H9 (cell line): ENCODE measurements around the gene WDR43. TPM values are rescaled to one million over a fixed set of nuclear protein-coding genes. Genes with fewer than 3 reads are reported as not detected.

Source experiments
- DNase-seq: peaks from one replicate; pipeline ENCODE4 v3.0.0-alpha.2; 2017
- H2AFZ ChIP-seq: one replicate; pipeline ENCODE4 v1.6.1; 2013; ENCODE audit warnings: mild to moderate bottlenecking, low read length, control low read depth, moderate library complexity
- H2AK5ac ChIP-seq: 2 replicates; pipeline ENCODE4 v1.6.1; 2013; ENCODE audit warnings: low read length, control low read depth, mixed read lengths; ENCODE audit not compliant: insufficient read length
- H2BK120ac ChIP-seq: one replicate; pipeline ENCODE4 v1.6.1; 2013; ENCODE audit warnings: low read depth, mild to moderate bottlenecking, low read length, control low read depth, inconsistent platforms; ENCODE audit not compliant: poor library complexity, severe bottlenecking
- H2BK12ac ChIP-seq: 2 replicates; pipeline ENCODE4 v1.6.1; 2013; ENCODE audit warnings: low read length, control low read depth, mixed read lengths, low read depth; ENCODE audit not compliant: insufficient read length
- H2BK15ac ChIP-seq: 2 replicates; pipeline ENCODE4 v1.6.1; 2013; ENCODE audit warnings: low read depth, low read length, control low read depth
- H2BK20ac ChIP-seq: one replicate; pipeline ENCODE4 v1.6.1; 2013; ENCODE audit warnings: low read depth, mild to moderate bottlenecking, low read length, control low read depth, inconsistent platforms; ENCODE audit not compliant: poor library complexity, severe bottlenecking
- H2BK5ac ChIP-seq: 2 replicates; pipeline ENCODE4 v1.6.1; 2013; ENCODE audit warnings: low read length, control low read depth, mixed read lengths; ENCODE audit not compliant: insufficient read length
- H3K14ac ChIP-seq: 2 replicates; pipeline ENCODE4 v1.6.1; 2013; ENCODE audit warnings: low read length, control low read depth; ENCODE audit not compliant: insufficient read depth
- H3K18ac ChIP-seq: 2 replicates; pipeline ENCODE4 v1.6.1; 2013; ENCODE audit warnings: low read depth, mild to moderate bottlenecking, mixed read lengths, low read length, control low read depth; ENCODE audit not compliant: insufficient read length
- H3K23ac ChIP-seq: 2 replicates; pipeline ENCODE4 v1.6.1; 2013; ENCODE audit warnings: low read length, control low read depth, mixed read lengths, low read depth; ENCODE audit not compliant: insufficient read length
- H3K23me2 ChIP-seq: 2 replicates; pipeline ENCODE4 v1.6.1; 2013; ENCODE audit warnings: low read depth, mild to moderate bottlenecking, mixed read lengths, low read length, control low read depth; ENCODE audit not compliant: insufficient read length, poor library complexity, severe bottlenecking
- H3K27ac ChIP-seq: 2 replicates; pipeline ENCODE4 v1.5.1; 2013; ENCODE audit warnings: low read length, control low read depth, mixed read lengths, low read depth; ENCODE audit not compliant: insufficient read length
- H3K27me3 ChIP-seq: 2 replicates; pipeline ENCODE4 v1.6.1; 2013; ENCODE audit warnings: low read length, control low read depth, inconsistent platforms; ENCODE audit not compliant: insufficient read depth
- H3K4ac ChIP-seq: 2 replicates; pipeline ENCODE4 v1.6.1; 2013; ENCODE audit warnings: low read depth, mild to moderate bottlenecking, control low read depth, inconsistent platforms, low read length, moderate library complexity
- H3K4me1 ChIP-seq: 2 replicates; pipeline ENCODE4 v1.6.1; 2013; ENCODE audit warnings: low read length, control low read depth, inconsistent platforms; ENCODE audit not compliant: insufficient read depth
- H3K4me2 ChIP-seq: 2 replicates; pipeline ENCODE4 v1.6.1; 2013; ENCODE audit warnings: low read length, control low read depth, mixed read lengths; ENCODE audit not compliant: insufficient read length, insufficient read depth
- H3K56ac ChIP-seq: 2 replicates; pipeline ENCODE4 v1.6.1; 2013; ENCODE audit warnings: low read depth, mild to moderate bottlenecking, mixed read lengths, low read length, control low read depth; ENCODE audit not compliant: insufficient read length
- H3K79me1 ChIP-seq: 2 replicates; pipeline ENCODE4 v1.6.1; 2013; ENCODE audit warnings: low read depth, mild to moderate bottlenecking, moderate library complexity, low read length, control low read depth, inconsistent platforms; ENCODE audit not compliant: insufficient read depth, poor library complexity, severe bottlenecking
- H3K79me2 ChIP-seq: 2 replicates; pipeline ENCODE4 v1.6.1; 2013; ENCODE audit warnings: low read length, control low read depth, inconsistent platforms; ENCODE audit not compliant: insufficient read depth
- H3K9ac ChIP-seq: 2 replicates; pipeline ENCODE4 v1.6.1; 2013; ENCODE audit warnings: low read length, control low read depth, mixed read lengths; ENCODE audit not compliant: insufficient read length; ENCODE audit errors: extremely low read depth
- H3K9me3 ChIP-seq: one replicate; pipeline ENCODE4 v1.6.1; 2013; ENCODE audit warnings: low read depth, low read length, inconsistent platforms; ENCODE audit not compliant: control insufficient read depth
- H3T11ph ChIP-seq: one replicate; pipeline ENCODE4 v1.6.1; 2013; ENCODE audit warnings: mild to moderate bottlenecking, low read length, control low read depth, inconsistent platforms
- H4K20me1 ChIP-seq: one replicate; pipeline ENCODE4 v1.6.1; 2013; ENCODE audit not compliant: control insufficient read depth, insufficient read length, insufficient read depth
- H4K5ac ChIP-seq: 2 replicates; pipeline ENCODE4 v1.6.1; 2013; ENCODE audit warnings: low read depth, mild to moderate bottlenecking, mixed read lengths, low read length, control low read depth; ENCODE audit not compliant: insufficient read length
- H4K8ac ChIP-seq: replicated peaks from 2 replicates; pipeline ENCODE4 v1.6.1; 2013; ENCODE audit warnings: low read length, control low read depth, mixed read lengths, low read depth; ENCODE audit not compliant: insufficient read length
- H4K91ac ChIP-seq: 2 replicates; pipeline ENCODE4 v1.6.1; 2013; ENCODE audit warnings: low read depth, mild to moderate bottlenecking, moderate library complexity, mixed read lengths, low read length, control low read depth; ENCODE audit not compliant: insufficient read length
- H3K27ac Mint-ChIP-seq, 3 experiments: 2 replicates in 2 of 3; 3 replicates in 1 of 3; pipeline ENCODE4 v1.8.0; 2020 to 2021; ENCODE audit warnings: mixed read lengths in 3 of 3, mild to moderate bottlenecking in 1 of 3, moderate library complexity in 1 of 3
- H3K27me3 Mint-ChIP-seq: 2 replicates; pipeline ENCODE4 v1.8.0; 2021; ENCODE audit warnings: low read depth, mild to moderate bottlenecking, moderate library complexity, mixed read lengths
- H3K36me3 Mint-ChIP-seq, 3 experiments: 2 replicates in 2 of 3; 3 replicates in 1 of 3; pipeline ENCODE4 v1.8.0; 2020 to 2021; ENCODE audit warnings: low read depth in 3 of 3, mixed read lengths in 3 of 3; ENCODE audit not compliant: insufficient read depth in 1 of 3
- H3K4me1 Mint-ChIP-seq, 2 experiments: 2 replicates each; pipeline ENCODE4 v1.8.0; 2020; ENCODE audit warnings: mixed read lengths in 2 of 2
- H3K4me3 Mint-ChIP-seq, 2 experiments: 2 replicates in 1 of 2; 3 replicates in 1 of 2; pipeline ENCODE4 v1.8.0; 2020 to 2021; ENCODE audit warnings: mild to moderate bottlenecking in 2 of 2, mixed read lengths in 2 of 2, moderate library complexity in 1 of 2
- H3K9me3 Mint-ChIP-seq, 2 experiments: 2 replicates in 1 of 2; 3 replicates in 1 of 2; pipeline ENCODE4 v1.8.0; 2020; ENCODE audit warnings: mild to moderate bottlenecking in 2 of 2, mixed read lengths in 2 of 2, moderate library complexity in 1 of 2
- CTCF ChIP-seq: fragments of 200-600 bp; sonication (generic); conservative IDR thresholded peaks from 3 replicates; pipeline ENCODE4 v1.8.0; 2021; ENCODE audit warnings: antibody characterized with exemption, mild to moderate bottlenecking
- WGBS: extraction: QIAGEN DNeasy Blood & Tissue Kit; methylation state at CpG from one replicate; pipeline ENCODE4 v1.1.7; 2013; ENCODE audit warnings: missing lambda C conversion rate, low lambda C conversion rate, mixed read lengths; ENCODE audit not compliant: insufficient read length; ENCODE audit errors: extremely low coverage; 5-methylcytosine and 5-hydroxymethylcytosine counted together
- total RNA-seq: library from RNA; stranded (reverse); gene quantifications from 2 replicates; pipeline ENCODE4 v1.2.1, GENCODE V29; 2021

WDR43 gene
- total RNA-seq, 1 experiment from 2014 or later, result 186 TPM

- Mint-ChIP-seq H3K36me3 (no peaks in the 10 kb centered on the region), H3K4me3 (no peak overlapping the region), H3K27me3 (peaks cover 3% of the 10 kb centered on the region), H3K4me1 (peaks cover 5 to 10% of the 10 kb centered on the region in 2 experiments), H3K9me3 (no peaks in the 10 kb centered on the region), H3K27ac (peak overlapping the region in 1 of 3 experiments; percentile 76; a peak in 2 of 7 replicates)
- Histone ChIP-seq H3K27ac (no peak overlapping the region), H2BK15ac (no peak overlapping the region), H2BK12ac (no peak overlapping the region), H3K27me3 (peaks cover 2% of the 10 kb centered on the region; the same call in 1 of the 2 replicates), H3K23ac (no peak overlapping the region), H4K5ac (no peak overlapping the region), H3K23me2 (no peaks in the 10 kb centered on the region), H3K79me2 (no peaks in the 10 kb centered on the region), H2AFZ (no peak overlapping the region), H3K4me1 (no peaks in the 10 kb centered on the region; the same call in 1 of the 2 replicates), H3K18ac (no peak overlapping the region), H2AK5ac (no peak overlapping the region), H2BK20ac (no peak overlapping the region), H3K9ac (no peak overlapping the region), H4K8ac (no peak overlapping the region), H3K79me1 (no peaks in the 10 kb centered on the region), H3K4me2 (no peak overlapping the region), H2BK5ac (no peak overlapping the region), H3T11ph (no peak overlapping the region), H3K56ac (no peak overlapping the region), H3K14ac (no peak overlapping the region; the same call in 1 of the 2 replicates), H2BK120ac (no peak overlapping the region), H3K4ac (no peak overlapping the region), H4K20me1 (no peaks in the 10 kb centered on the region), H4K91ac (no peak overlapping the region), H3K9me3 (no peaks in the 10 kb centered on the region)
- no CpG with 5 or more reads among the region's 10 CpGs for WGBS
- TF ChIP-seq CTCF, result no peak
- no peak for DNase-seq
Measured at GRCh38 chr2:28994074-28994473, 99.6 kb downstream of the WDR43 start.
